Loucy (cell line): ENCODE data around the gene OR6S1.

ENCODE experiments used
- CTCF ChIP-seq: fragments of 200-600 bp; sonication (generic); conservative IDR thresholded peaks from 2 replicates; pipeline ENCODE4 v1.5.1; 2014; ENCODE audit warnings: mild to moderate bottlenecking, antibody characterized with exemption, low read length
- EZH2phosphoT487 ChIP-seq: fragments of 200-600 bp; IDR thresholded peaks from 2 replicates; pipeline ENCODE4 v1.6.1; 2018; ENCODE audit warnings: antibody characterized with exemption, mild to moderate bottlenecking, moderate library complexity, borderline replicate concordance

- no peak for TF ChIP-seq CTCF
- TF ChIP-seq EZH2phosphoT487, result no peak
Observed at GRCh38 chr14:20658246-20658645, 16.8 kb upstream of the OR6S1 start.
